HG03103 (cell line): ENCODE results near the gene PRKCH.

Experiments used
- ATAC-seq: cut with Tn5 transposase; IDR thresholded peaks from one replicate; pipeline ENCODE4 v1.9.1; 2021; ENCODE audit warnings: low read depth; ENCODE audit not compliant: unreplicated experiment

Gene PRKCH

DNA sequence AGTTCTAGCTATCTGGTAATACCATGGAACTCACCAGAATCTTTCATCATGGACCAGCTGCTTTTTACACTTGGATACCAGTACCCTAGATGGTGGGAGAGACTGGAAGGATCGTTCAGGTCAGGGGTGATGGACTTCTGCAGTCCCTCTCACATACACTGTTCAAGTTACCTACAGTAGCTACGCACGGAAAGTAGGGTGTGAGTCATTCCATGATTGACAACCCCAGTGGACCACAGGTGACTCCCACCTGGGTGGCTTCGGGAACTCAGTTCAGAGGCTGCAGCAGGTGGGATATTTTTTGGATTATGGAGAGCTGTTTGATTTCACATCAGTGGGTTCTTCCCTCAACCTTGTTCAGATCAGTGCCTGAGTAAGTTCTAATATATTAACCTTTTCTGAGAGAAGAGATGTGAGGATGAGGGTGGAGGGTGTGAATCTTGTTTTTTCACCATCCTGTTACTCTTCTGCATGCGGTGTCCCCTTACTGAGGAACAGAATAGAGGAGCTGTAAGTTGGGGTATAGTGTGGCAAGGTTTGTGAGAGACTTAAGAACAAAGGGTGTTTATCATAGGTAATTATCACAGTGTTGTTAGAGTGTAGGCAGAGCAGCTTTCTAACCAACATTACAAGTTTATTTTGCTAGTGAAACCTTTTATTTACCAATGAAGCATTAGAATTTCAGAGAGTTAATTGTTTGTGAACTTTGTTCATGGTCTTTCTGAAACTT lies 39.6 kb downstream of the PRKCH start:
- ATAC-seq, result no peak

DNA sequence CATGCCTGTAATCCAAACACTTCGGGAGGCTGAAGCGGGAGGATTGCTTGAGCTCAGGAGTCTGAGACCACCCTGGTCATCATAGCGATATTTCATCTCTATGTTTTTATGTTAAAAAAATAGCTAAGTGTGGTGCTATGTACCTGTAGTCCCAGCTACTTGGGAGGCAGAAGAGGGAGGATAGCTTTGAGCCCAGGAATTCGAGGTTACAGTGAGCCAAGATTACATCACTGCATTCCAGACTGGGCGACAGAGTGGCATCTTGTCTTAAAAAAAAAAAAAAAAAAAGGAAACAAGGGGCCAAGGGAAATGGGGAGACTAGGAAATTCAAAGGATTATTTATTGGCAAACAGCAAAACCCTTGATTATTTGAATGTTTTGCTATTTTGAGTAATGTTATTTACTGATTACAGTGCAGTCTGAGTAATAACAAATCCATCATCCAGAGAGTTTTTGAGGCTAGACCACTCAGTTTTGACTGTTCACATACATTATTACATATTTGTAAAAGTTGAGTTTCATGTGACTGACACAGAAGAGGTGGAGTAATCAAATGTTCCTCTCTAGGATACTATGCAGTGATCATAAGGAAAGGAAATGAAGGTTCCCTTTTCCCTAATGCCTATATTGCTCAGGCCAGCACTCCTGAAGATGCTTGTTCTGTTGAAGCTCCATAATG lies 40.8 kb downstream of the PRKCH start:
- ATAC-seq, result no peak

- no peak for ATAC-seq
Observed at GRCh38 chr14:61364243-61364642, 42.9 kb downstream of the PRKCH start.

- no peak for ATAC-seq
Observed at GRCh38 chr14:61365667-61366212, 44.4 kb downstream of the PRKCH start.

GRCh38 chr14:61368114-61368710 lies 46.8 kb downstream of the PRKCH start:
- no peak for ATAC-seq

DNA sequence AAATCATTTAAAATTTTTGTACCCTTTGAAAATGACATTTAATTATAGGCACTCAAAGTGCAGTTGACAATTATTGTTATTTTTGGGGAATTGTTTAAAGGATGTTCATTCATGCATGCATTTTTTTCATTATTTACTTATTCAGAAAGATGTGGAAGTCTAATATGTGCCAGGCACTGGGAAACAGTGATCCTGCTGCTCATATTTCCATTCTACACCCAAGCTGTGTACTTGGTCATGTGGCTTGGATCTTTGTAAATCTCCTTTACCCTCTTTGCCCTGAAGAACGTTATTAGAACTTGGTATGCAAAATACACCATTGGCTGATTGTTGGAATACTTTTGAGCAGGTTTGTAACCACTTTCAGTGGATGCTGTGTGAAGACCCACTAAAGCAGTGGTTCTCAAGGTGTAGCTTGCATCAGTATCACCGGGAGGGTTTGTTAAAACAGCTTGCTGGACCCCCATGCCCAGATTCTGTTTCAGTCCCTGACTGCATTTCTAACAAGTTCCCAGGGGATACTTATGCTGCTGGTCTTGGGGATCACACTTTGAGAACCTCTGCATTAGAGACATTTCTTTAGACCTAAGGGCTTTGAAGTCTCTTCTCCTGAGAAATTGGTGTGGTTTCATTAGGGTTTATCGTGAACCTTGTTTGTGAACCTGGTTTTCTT lies 47.5 kb downstream of the PRKCH start:
- ATAC-seq, result no peak

- ATAC-seq, result no peak
Observed at GRCh38 chr14:61369454-61369810, 48.1 kb downstream of the PRKCH start.

GRCh38 chr14:61372379-61372778 lies 51.0 kb downstream of the PRKCH start:
- ATAC-seq, result no peak

- ATAC-seq, result no peak
Observed at GRCh38 chr14:61372842-61373555, 51.6 kb downstream of the PRKCH start.

DNA sequence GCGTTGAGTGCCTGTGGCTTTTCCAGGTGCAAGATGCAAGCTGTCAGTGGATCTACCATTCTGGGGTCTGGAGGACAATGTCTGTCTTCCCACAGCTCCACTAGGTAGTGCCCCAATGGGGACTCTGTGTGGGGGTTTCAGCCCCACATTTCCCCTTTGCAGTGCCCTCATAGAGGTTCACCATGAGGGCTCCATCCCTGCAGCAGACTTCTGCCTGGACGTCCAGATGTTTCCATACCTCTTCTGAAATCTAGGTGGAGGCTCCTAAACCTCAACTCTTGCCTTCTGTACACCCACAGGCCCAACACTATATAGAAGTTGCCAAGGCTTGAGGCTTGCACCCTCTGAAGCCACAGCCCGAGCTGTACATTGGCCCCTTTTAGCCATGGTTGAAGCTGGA lies 52.9 kb downstream of the PRKCH start:
- ATAC-seq, result no peak

- no peak for ATAC-seq
Observed at GRCh38 chr14:61375218-61375617, 53.8 kb downstream of the PRKCH start.

- ATAC-seq, result no peak
Observed at GRCh38 chr14:61376314-61376713, 54.9 kb downstream of the PRKCH start.

DNA sequence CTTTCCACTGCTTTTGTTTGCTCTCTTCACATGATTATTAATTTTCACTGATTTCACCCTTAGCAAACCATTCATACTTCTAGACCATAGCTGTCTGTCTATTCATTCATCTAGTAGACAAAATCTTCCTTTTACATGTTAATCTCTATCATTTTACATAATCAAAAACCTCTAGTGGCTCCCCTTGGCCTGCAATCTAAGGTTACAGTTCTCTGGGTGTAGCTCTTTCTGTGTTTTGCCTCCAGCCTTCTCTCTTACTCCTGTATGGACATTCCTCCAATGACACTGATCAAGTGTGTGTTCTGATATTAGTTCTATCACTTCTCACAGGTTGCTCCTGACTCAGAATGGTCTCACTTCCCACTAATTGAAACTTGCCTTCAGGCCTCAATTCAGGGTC lies 56.4 kb downstream of the PRKCH start:
- ATAC-seq, result no peak

DNA sequence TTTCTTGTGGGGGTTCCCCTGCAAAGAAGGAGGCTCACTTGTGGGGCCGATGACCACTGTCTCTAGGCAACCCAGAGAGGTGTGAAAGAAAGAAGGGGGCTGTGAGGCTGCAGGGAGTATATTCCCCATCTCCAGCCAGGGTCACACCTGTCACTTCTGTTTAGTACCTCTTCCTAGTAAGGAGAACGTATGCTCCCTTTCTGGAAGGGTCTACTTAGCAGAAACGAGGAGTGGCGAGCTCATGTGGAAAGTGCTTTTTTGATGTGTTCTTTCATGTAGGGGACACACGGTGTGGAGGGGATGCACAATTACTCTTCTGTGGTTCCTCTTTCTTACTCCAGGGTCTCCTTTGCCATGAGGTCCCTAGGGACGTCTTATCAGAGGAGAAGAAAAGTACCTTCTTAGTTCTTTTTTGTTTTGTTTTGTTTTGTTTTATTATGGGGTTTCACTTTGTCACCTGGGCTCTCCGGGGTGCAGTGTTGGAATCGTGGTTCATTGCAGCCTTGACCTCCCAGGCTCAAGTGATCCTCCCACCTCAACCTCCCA lies 58.3 kb downstream of the PRKCH start:
- ATAC-seq, result no peak

DNA sequence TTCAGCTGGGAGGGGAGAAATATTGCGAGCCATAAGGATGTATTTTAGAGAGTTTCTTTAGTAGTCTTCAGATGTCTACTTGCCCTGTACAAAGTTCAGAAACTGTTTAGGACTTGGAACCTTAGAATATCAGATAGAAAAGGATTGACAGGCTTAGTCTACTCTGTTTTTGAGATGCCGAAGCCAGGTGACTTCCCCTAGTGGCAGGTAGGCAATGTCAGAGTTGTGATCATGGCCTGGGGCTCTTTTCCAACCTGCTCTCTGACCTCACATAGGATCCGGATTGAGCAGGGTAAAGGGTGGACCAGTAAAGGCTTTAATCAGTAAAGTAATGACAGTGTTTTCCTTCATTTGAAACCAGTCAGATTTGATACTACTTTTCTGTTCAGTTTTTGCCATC lies 59.6 kb downstream of the PRKCH start:
- ATAC-seq, result no peak

DNA sequence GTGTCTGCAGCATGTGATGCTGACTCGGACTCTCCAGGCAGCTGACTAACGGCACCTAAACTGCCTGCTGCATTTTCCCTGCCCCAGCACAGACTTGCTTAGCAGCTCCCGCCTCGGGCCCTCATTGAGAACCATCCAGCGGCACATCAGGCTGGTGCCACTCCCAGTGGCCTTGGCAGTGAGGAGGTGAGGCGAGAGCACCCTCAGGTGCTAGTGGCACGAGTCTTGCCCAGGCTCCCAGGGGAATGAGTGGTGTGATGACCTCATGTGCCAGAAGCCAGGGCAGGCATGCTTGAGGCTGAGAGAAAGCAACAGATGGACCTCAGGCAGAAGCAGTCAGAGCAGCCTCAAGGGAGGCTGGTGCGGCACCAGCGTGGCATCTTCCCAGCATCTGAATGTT lies 60.2 kb downstream of the PRKCH start:
- no peak for ATAC-seq

- no peak for ATAC-seq
Observed at GRCh38 chr14:61382842-61383241, 61.5 kb downstream of the PRKCH start.

GRCh38 chr14:61385002-61385685 lies 63.8 kb downstream of the PRKCH start:
- ATAC-seq, result no peak

- no peak for ATAC-seq
Observed at GRCh38 chr14:61386173-61386772, 64.9 kb downstream of the PRKCH start.
